ENCODE measurements around the gene GRIN2D. TPM values are rescaled to one million over a fixed set of nuclear protein-coding genes. Genes with fewer than 3 reads are reported as not detected.
A peak's percentile ranks its signal among the peaks of the same experiment; 100 is the strongest.
"Not testable (repeated sequence)": the region's sequence is repeated elsewhere in the genome, so short reads cannot be mapped to it uniquely, and the experiment has no call there.

Gene GRIN2D
- total RNA-seq, 1 donor from 2014 or later, result 0.54 TPM

- no peak for DNase-seq
- intact Hi-C loops (cut with DNase I), result no loop called here
- ATAC-seq (ENCODE audit: poor library complexity), result no peak
These were observed 24.5 kb upstream of the GRIN2D start for GRCh38 chr19:48368936-48369335.

GRCh38 chr19:48370955-48371354 is 22.5 kb upstream of the GRIN2D start:
- intact Hi-C loops (cut with DNase I), result no loop called here
- DNase-seq, result no peak
- no peak for ATAC-seq (ENCODE audit: poor library complexity)

GRCh38 chr19:48371367-48371766 is 22.1 kb upstream of the GRIN2D start:
- ATAC-seq (ENCODE audit: poor library complexity) (no peak), DNase-seq (no peak)
- intact Hi-C loops (cut with DNase I), result no loop called here

GRCh38 chr19:48371771-48372170 is 21.7 kb upstream of the GRIN2D start:
- DNase-seq; ATAC-seq (ENCODE audit: poor library complexity); intact Hi-C loops (cut with DNase I): not testable (repeated sequence)

- intact Hi-C loops (cut with DNase I), result no loop called here
- ATAC-seq (ENCODE audit: poor library complexity) (no peak), DNase-seq (no peak)
These were observed 20.6 kb upstream of the GRIN2D start for GRCh38 chr19:48372904-48373303.

GRCh38 chr19:48373567-48373966 is 19.9 kb upstream of the GRIN2D start:
- intact Hi-C loops (cut with DNase I), result no loop called here
- ATAC-seq (ENCODE audit: poor library complexity), result no peak
- DNase-seq, result no peak

GRCh38 chr19:48378194-48378570 is 15.3 kb upstream of the GRIN2D start:
- intact Hi-C loops (cut with DNase I), result no loop called here
- DNase-seq, result no peak
- no peak for ATAC-seq (ENCODE audit: poor library complexity)

- DNase-seq, result no peak
- intact Hi-C loops (cut with DNase I), result no loop called here
- ATAC-seq (ENCODE audit: poor library complexity), result no peak
These were observed 14.4 kb upstream of the GRIN2D start for GRCh38 chr19:48379058-48379457.

GRCh38 chr19:48381178-48381950 is 12.1 kb upstream of the GRIN2D start:
- DNase-seq (no peak), ATAC-seq (ENCODE audit: poor library complexity) (no peak)
- intact Hi-C loops (cut with DNase I), result no loop called here

GRCh38 chr19:48382286-48382685 is 11.2 kb upstream of the GRIN2D start:
- intact Hi-C loops (cut with DNase I), result no loop called here
- ATAC-seq (ENCODE audit: poor library complexity) (no peak), DNase-seq (no peak)

GRCh38 chr19:48385461-48386087 is 7.9 kb upstream of the GRIN2D start:
- no peak for DNase-seq
- intact Hi-C loops (cut with DNase I), result no loop called here
- no peak for ATAC-seq (ENCODE audit: poor library complexity)

GRCh38 chr19:48386981-48387380 is 6.5 kb upstream of the GRIN2D start:
- intact Hi-C loops (cut with DNase I), result no loop called here
- no peak for DNase-seq
- ATAC-seq (ENCODE audit: poor library complexity), result no peak

- peak; percentile 80 for DNase-seq
- intact Hi-C loops (cut with DNase I), result loop anchor here (5.0 kb wide), 1 partner anchor 73 kb away; no protein-coding TSS in a partner anchor
These were observed 3.0 kb upstream of the GRIN2D start for GRCh38 chr19:48390188-48391099.

GRCh38 chr19:48391100-48392005 is 2.1 kb upstream of the GRIN2D start, which contains the start of gene KDELR1:
Gene KDELR1 (minus strand): TSS chr19:48391551. CDS start chr19:48391358, 193 bp downstream.
- DNase-seq (peak; percentile 82), ATAC-seq (ENCODE audit: poor library complexity) (peak; percentile 97)
- intact Hi-C loops (cut with DNase I), result loop anchor here (5.0 kb wide), 1 partner anchor 74 kb away; no protein-coding TSS in a partner anchor

More at GRCh38 chr19:48390188-48391099, 3.0 kb upstream of the GRIN2D start:
- ATAC-seq (ENCODE audit: poor library complexity), result peak; percentile 84

- DNase-seq; ATAC-seq (ENCODE audit: poor library complexity): not testable (repeated sequence)
- intact Hi-C loops (cut with DNase I), result loop anchor here (5.0 kb wide), 1 partner anchor 75 kb away; no protein-coding TSS in a partner anchor
These were observed 1.5 kb upstream of the GRIN2D start for GRCh38 chr19:48392006-48392344.

- intact Hi-C loops (cut with DNase I), result loop anchor here (5.0 kb wide), 1 partner anchor 76 kb away; no protein-coding TSS in a partner anchor
- ATAC-seq (ENCODE audit: poor library complexity), result no peak
- DNase-seq, result no peak
These were observed 459 bp upstream of the GRIN2D start for GRCh38 chr19:48392860-48393558.
